Effector memory CD8-positive, alpha-beta T cell (primary cell): ENCODE data around the gene ADAMTS18.

Experiments used
- ATAC-seq: fragments of 150-1000 bp; cut with Tn5 transposase; replicated peaks from 2 replicates; pipeline ENCODE4 v1.10.0; 2021; ENCODE audit warnings: mild to moderate bottlenecking, moderate library complexity
- DNase-seq, 3 experiments: peaks; one replicate each; pipeline ENCODE4 v3.0.0; 2021
- H3K27ac Mint-ChIP-seq, 2 donors: one replicate each; pipeline ENCODE4 v1.8.0; 2022; ENCODE audit warnings: mild to moderate bottlenecking in 2 of 2, mixed read lengths in 2 of 2, moderate library complexity in 2 of 2
- H3K27me3 Mint-ChIP-seq, 2 donors: one replicate each; pipeline ENCODE4 v1.8.0; 2022; ENCODE audit warnings: mixed read lengths in 2 of 2
- H3K36me3 Mint-ChIP-seq: one replicate; pipeline ENCODE4 v1.8.0; 2022; ENCODE audit warnings: mild to moderate bottlenecking, moderate library complexity, mixed read lengths; ENCODE audit not compliant: insufficient read depth
- H3K4me1 Mint-ChIP-seq, 2 donors: one replicate each; pipeline ENCODE4 v1.8.0; 2022; ENCODE audit warnings: low read depth in 2 of 2, mixed read lengths in 2 of 2
- H3K4me3 Mint-ChIP-seq, 2 donors: one replicate each; pipeline ENCODE4 v1.8.0; 2022; ENCODE audit warnings: mild to moderate bottlenecking in 2 of 2, mixed read lengths in 2 of 2, moderate library complexity in 2 of 2
- H3K9me3 Mint-ChIP-seq, 2 donors: one replicate each; pipeline ENCODE4 v1.8.0; 2022; ENCODE audit warnings: mixed read lengths in 2 of 2

Gene ADAMTS18

GRCh38 chr16:77323695-77324094 is 111.1 kb downstream of the ADAMTS18 start:
- Mint-ChIP-seq H3K27ac (no peak overlapping the region), H3K4me1 (no peaks in the 10 kb centered on the region), H3K36me3 (no peaks in the 10 kb centered on the region), H3K4me3 (no peak overlapping the region), H3K27me3 (peaks cover 5 to 29% of the 10 kb centered on the region in 2 donors), H3K9me3 (no peaks in the 10 kb centered on the region)
- no peak for ATAC-seq
- DNase-seq = no peak

GRCh38 chr16:77322757-77323156 is 112.1 kb downstream of the ADAMTS18 start:
- DNase-seq (no peak), ATAC-seq (no peak)
- H3K27me3 Mint-ChIP-seq = peaks cover 5 to 29% of the 10 kb centered on the region in 2 donors
- no peaks in the 10 kb centered on the region for H3K4me1 Mint-ChIP-seq
- H3K9me3 Mint-ChIP-seq = no peaks in the 10 kb centered on the region
- no peaks in the 10 kb centered on the region for H3K36me3 Mint-ChIP-seq
- no peak overlapping the region for H3K4me3 Mint-ChIP-seq
- no peak overlapping the region for H3K27ac Mint-ChIP-seq

DNA sequence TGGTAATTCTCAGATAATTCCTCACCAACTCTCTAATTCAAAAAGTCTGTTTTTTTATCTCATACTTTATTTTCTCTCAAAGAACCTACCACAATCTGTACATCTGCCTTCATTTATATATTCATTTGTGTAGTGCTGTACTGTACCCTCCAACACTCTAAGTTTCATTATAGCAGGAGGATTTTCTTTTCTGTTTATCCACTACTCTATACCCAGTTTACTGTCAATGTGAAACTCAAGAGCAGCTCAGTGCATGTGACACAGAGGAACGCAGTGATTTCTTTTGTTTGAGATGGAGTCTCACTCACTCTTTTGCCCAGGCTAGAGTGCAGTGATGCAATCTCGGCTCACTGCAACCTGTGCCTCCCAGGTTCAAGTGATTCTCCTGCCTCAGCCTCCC is 117.8 kb downstream of the ADAMTS18 start:
- H3K4me3 Mint-ChIP-seq = no peak overlapping the region
- no peak overlapping the region for H3K27ac Mint-ChIP-seq
- peaks cover 5 to 30% of the 10 kb centered on the region in 2 donors for H3K27me3 Mint-ChIP-seq
- DNase-seq (no peak), ATAC-seq (no peak)
- H3K36me3 Mint-ChIP-seq = no peaks in the 10 kb centered on the region
- H3K4me1 Mint-ChIP-seq = no peaks in the 10 kb centered on the region
- no peaks in the 10 kb centered on the region for H3K9me3 Mint-ChIP-seq

GRCh38 chr16:77310877-77311276 is 124.0 kb downstream of the ADAMTS18 start:
- ATAC-seq (no peak), DNase-seq (no peak)
- Mint-ChIP-seq H3K27ac (no peak overlapping the region), H3K4me1 (no peaks in the 10 kb centered on the region), H3K27me3 (no peaks in the 10 kb centered on the region), H3K9me3 (no peaks in the 10 kb centered on the region), H3K36me3 (no peaks in the 10 kb centered on the region), H3K4me3 (no peak overlapping the region)

GRCh38 chr16:77308163-77308561 is 126.7 kb downstream of the ADAMTS18 start:
- DNase-seq = no peak
- H3K27ac Mint-ChIP-seq = no peak overlapping the region

DNA sequence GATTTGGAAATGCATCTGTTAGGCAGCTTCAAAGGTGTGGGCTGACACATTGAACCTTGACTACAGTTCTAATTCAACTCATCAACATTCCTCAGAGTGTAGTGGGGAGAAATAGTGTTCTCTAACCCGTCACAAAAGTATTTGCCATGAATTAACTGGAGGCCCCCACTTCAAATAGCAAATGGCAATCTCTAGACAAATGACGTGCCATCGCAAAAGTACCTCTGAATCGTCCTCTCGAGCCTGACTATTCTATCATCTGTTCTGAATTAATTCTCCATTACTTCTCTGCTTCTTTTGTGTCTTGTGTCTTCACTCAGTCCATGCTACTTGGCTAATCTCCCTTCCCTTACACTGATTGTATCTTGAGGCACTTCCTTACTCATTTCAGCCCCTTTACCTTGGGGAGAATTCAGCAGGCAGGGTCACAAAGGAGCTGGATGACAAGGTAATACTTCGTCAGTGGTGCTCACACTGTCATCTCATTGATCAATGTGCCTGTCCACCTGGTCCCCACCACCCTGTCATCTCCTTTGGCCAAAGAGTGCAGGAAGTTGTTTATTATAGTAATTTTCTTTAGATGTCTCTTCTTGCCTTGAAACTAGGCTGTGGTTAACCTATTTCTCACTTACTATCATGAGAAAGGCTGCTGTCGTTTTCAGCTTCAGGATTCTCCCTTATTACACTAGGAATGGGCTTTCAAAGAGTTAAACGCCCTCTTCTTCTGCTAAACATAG is 127.2 kb downstream of the ADAMTS18 start:
- DNase-seq (no peak), ATAC-seq (no peak)
- H3K9me3 Mint-ChIP-seq = no peaks in the 10 kb centered on the region
- H3K4me1 Mint-ChIP-seq = no peaks in the 10 kb centered on the region
- no peaks in the 10 kb centered on the region for H3K36me3 Mint-ChIP-seq
- no peak overlapping the region for H3K4me3 Mint-ChIP-seq
- no peak overlapping the region for H3K27ac Mint-ChIP-seq
- H3K27me3 Mint-ChIP-seq = peaks cover 0 to 9% of the 10 kb centered on the region in 2 donors

More at GRCh38 chr16:77308163-77308561, 126.7 kb downstream of the ADAMTS18 start:
- Mint-ChIP-seq H3K36me3 (no peaks in the 10 kb centered on the region), H3K27me3 (peaks cover 0 to 3% of the 10 kb centered on the region in 2 donors), H3K9me3 (no peaks in the 10 kb centered on the region), H3K4me3 (no peak overlapping the region), H3K4me1 (no peaks in the 10 kb centered on the region)
- no peak for ATAC-seq

DNA sequence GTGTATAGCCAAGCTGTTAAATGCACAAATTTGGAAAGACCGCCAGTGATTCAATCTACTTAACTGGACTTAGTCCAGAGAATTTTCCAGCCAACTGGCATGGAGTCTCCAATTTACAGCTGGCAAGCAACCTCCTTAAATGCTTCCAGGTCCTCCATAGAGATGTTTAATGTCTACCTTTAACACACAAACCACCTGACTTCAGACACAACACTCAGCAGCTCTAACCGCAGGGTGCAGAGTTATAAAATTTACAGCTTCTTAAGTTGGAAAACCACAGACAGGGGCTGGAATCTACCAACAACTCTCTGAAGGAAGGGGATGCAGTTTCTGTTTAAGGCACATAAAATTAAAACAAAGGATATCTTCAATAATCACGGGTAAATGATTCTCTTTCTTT is 128.8 kb downstream of the ADAMTS18 start:
- Mint-ChIP-seq H3K36me3 (no peaks in the 10 kb centered on the region), H3K4me3 (no peak overlapping the region), H3K9me3 (no peaks in the 10 kb centered on the region), H3K4me1 (no peaks in the 10 kb centered on the region), H3K27ac (no peak overlapping the region), H3K27me3 (peaks cover 5 to 10% of the 10 kb centered on the region in 2 donors)
- no peak for DNase-seq
- no peak for ATAC-seq

GRCh38 chr16:77304877-77305276 is 130.0 kb downstream of the ADAMTS18 start:
- Mint-ChIP-seq H3K9me3 (no peaks in the 10 kb centered on the region), H3K4me3 (no peak overlapping the region), H3K4me1 (no peaks in the 10 kb centered on the region), H3K27ac (no peak overlapping the region), H3K36me3 (no peaks in the 10 kb centered on the region), H3K27me3 (peaks cover 5 to 10% of the 10 kb centered on the region in 2 donors)
- DNase-seq (no peak), ATAC-seq (no peak)

GRCh38 chr16:77304134-77304533 is 130.7 kb downstream of the ADAMTS18 start:
- H3K4me3 Mint-ChIP-seq = no peak overlapping the region
- H3K36me3 Mint-ChIP-seq = no peaks in the 10 kb centered on the region
- DNase-seq (no peak), ATAC-seq (no peak)
- H3K27me3 Mint-ChIP-seq = peaks cover 5 to 10% of the 10 kb centered on the region in 2 donors
- no peak overlapping the region for H3K27ac Mint-ChIP-seq
- no peaks in the 10 kb centered on the region for H3K9me3 Mint-ChIP-seq
- H3K4me1 Mint-ChIP-seq = no peaks in the 10 kb centered on the region

DNA sequence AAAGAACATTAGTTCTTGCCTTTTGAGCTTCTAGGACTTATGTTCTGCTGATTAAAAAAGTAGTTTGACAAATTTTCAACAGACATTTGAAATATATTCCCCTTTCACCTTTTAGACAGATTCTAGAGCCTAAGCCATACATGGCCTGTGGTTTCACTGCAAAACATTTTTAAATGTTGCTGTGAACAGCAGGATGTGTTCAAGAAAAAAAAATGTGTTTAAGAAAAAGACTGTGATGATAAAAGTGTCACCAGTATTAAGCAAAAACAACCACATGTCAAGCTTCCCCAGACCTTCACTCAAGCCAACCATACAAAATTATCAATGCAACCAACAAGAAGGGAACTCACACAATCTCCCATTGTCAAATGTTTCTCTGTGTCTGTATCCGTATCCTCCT is 132.2 kb downstream of the ADAMTS18 start:
- DNase-seq (no peak), ATAC-seq (no peak)
- H3K36me3 Mint-ChIP-seq = no peaks in the 10 kb centered on the region
- H3K27me3 Mint-ChIP-seq = peaks cover 5 to 10% of the 10 kb centered on the region in 2 donors
- H3K4me1 Mint-ChIP-seq = no peaks in the 10 kb centered on the region
- no peak overlapping the region for H3K27ac Mint-ChIP-seq
- no peak overlapping the region for H3K4me3 Mint-ChIP-seq
- no peaks in the 10 kb centered on the region for H3K9me3 Mint-ChIP-seq

- no peak for DNase-seq
- Mint-ChIP-seq H3K4me1 (no peaks in the 10 kb centered on the region), H3K36me3 (no peaks in the 10 kb centered on the region), H3K27me3 (peaks cover 5 to 10% of the 10 kb centered on the region in 2 donors), H3K27ac (no peak overlapping the region), H3K9me3 (no peaks in the 10 kb centered on the region), H3K4me3 (no peak overlapping the region)
- no peak for ATAC-seq
Observed at GRCh38 chr16:77302249-77302648, 132.6 kb downstream of the ADAMTS18 start.

GRCh38 chr16:77300256-77300655 is 134.6 kb downstream of the ADAMTS18 start:
- H3K4me3 Mint-ChIP-seq = no peak overlapping the region
- no peak for ATAC-seq
- no peak overlapping the region for H3K27ac Mint-ChIP-seq
- H3K4me1 Mint-ChIP-seq = no peaks in the 10 kb centered on the region
- no peak for DNase-seq
- H3K9me3 Mint-ChIP-seq = no peaks in the 10 kb centered on the region
- H3K36me3 Mint-ChIP-seq = no peaks in the 10 kb centered on the region
- H3K27me3 Mint-ChIP-seq = peaks cover 7 to 10% of the 10 kb centered on the region in 2 donors

DNA sequence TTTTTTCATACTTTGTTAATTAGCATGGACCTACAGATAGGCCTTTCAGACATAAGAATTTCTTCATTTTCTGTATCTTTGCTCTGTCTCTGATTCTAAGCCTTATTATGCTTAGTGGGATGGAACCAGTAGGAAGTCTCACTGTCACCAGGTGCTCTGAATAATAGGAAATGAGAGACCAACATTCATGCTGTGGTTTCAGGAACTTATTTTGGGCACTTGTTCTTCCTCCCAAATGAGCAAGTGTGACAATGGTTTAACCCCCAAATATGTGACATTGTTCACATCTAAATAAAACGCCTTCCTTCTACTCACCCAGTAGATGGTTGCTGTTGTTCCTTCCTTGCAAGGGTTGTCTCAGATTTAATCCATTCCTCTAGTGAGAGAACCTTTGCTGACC is 135.4 kb downstream of the ADAMTS18 start:
- ATAC-seq = no peak
- no peak overlapping the region for H3K27ac Mint-ChIP-seq
- H3K27me3 Mint-ChIP-seq = peaks cover 10 to 13% of the 10 kb centered on the region in 2 donors
- H3K4me3 Mint-ChIP-seq = no peak overlapping the region
- no peaks in the 10 kb centered on the region for H3K9me3 Mint-ChIP-seq
- no peaks in the 10 kb centered on the region for H3K36me3 Mint-ChIP-seq
- DNase-seq = no peak
- H3K4me1 Mint-ChIP-seq = no peaks in the 10 kb centered on the region

DNA sequence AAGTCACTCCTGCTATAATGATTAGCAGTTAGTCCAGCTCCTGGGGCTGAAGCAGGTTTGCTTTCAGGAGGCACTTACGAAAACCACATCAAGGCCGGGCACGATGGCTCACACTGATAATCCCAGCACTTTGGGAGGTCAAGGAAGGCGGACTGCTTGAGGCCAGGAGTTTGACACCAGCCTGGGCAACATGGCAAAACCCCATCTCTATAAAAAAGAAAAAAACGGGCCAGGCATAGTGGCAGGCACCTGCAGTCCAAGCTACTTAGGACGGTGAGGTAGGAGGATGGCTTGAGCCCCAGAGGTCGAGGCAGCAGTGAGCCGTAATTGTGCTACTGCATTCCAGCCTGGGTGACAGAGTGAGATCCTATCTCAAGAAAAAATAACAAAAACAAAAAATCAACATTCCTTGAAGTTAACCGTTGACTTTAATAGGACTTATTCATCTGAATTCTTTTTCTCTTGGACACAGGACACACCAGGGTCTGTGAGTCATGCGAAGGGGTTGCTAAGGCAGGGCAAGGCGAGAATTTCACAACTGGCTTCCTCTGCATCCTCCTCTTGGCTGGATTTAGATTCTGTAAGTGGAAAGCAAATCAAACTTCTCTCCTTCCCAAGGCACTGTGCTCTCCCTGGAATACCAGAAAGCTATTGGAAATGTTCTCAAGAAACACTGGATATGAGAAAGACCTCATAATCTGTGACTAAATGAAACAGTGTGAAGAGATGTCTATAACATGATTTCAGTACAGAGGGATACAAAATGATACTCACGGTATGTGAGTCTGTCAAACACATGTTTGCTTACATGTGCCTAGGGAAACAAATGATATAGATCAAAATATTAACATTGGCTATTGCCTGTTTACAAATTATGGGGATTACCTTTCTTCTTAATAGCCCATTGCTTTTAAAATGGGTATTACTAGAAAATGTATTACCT is 136.1 kb downstream of the ADAMTS18 start:
- ATAC-seq (no peak), DNase-seq (no peak)
- Mint-ChIP-seq H3K27ac (no peak overlapping the region), H3K4me3 (no peak overlapping the region), H3K9me3 (no peaks in the 10 kb centered on the region), H3K36me3 (no peaks in the 10 kb centered on the region), H3K4me1 (no peaks in the 10 kb centered on the region), H3K27me3 (peaks cover 11 to 17% of the 10 kb centered on the region in 2 donors)
